Measurements from ENCODE around the gene MAN1A1.

DNA sequence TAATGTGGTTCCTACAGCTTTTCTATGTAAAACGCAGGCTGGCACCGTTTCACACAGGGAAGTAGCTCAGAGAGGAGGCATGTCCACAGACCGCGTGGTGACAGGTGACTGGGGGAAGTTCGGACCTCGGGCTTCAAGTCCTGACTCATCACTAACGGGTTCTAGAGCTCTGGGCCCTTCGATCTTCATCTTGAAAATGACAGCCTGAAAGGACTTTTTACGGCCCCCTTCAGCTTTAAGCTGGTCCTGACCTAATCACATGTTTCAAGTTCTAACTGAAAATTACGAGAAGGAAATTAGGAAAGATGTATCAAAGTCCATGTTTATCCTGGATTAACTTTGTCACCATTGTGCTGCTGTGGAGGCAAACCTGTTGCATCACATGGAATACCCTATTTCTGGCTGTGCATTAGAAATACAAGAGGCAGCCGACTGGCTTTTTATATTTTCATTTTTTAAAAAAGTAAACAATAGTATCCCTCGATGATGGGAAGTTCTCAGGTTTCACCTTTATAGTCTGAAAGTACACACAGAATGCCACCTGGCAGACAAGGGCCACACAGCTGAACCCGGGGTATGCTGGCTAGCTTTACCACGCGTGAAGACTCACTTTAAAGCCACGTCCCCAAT lies 2.0 kb downstream of the MAN1A1 start:
- TF ChIP-seq, protein P1, sequence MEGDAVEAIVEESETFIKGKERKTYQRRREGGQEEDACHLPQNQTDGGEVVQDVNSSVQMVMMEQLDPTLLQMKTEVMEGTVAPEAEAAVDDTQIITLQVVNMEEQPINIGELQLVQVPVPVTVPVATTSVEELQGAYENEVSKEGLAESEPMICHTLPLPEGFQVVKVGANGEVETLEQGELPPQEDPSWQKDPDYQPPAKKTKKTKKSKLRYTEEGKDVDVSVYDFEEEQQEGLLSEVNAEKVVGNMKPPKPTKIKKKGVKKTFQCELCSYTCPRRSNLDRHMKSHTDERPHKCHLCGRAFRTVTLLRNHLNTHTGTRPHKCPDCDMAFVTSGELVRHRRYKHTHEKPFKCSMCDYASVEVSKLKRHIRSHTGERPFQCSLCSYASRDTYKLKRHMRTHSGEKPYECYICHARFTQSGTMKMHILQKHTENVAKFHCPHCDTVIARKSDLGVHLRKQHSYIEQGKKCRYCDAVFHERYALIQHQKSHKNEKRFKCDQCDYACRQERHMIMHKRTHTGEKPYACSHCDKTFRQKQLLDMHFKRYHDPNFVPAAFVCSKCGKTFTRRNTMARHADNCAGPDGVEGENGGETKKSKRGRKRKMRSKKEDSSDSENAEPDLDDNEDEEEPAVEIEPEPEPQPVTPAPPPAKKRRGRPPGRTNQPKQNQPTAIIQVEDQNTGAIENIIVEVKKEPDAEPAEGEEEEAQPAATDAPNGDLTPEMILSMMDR (IDR thresholded peaks at IDR 0.05 in 4 of 5, conservative IDR thresholded peaks at IDR 0.05 in 1 of 5) = no peak
- no peak for TF ChIP-seq POLR2A (IDR thresholded peaks at IDR 0.05)

All from gastrocnemius medialis (tissue), 4 donors.